Adrenal gland (tissue), 5 donors: ENCODE results near the gene SBK1.
"Not testable (repeated sequence)": the region's sequence is repeated elsewhere in the genome, so short reads cannot be mapped to it uniquely, and the experiment has no call there.

Experiments used
- CTCF ChIP-seq, 6 experiments: fragments of 450-650 bp in 4 of 6; fragments of 200-600 bp in 2 of 6; sonication (generic) in 1 of 6; IDR thresholded peaks; 1 replicate in 5 of 6; 2 replicates in 1 of 6; pipeline versions ENCODE4 v1.5.1 to v1.8.0; 2016 to 2021; ENCODE audit warnings: antibody characterized with exemption in 6 of 6, mild to moderate bottlenecking in 2 of 6, moderate library complexity in 1 of 6
- POLR2A ChIP-seq, 2 donors: fragments of 450-650 bp; IDR thresholded peaks; one replicate each; pipeline ENCODE4 v1.6.1; 2017; ENCODE audit warnings: antibody characterized with exemption in 2 of 2, mild to moderate bottlenecking in 2 of 2, moderate library complexity in 1 of 2
- donor health status: DM: no; HTN: no; CAD: no.

DNA sequence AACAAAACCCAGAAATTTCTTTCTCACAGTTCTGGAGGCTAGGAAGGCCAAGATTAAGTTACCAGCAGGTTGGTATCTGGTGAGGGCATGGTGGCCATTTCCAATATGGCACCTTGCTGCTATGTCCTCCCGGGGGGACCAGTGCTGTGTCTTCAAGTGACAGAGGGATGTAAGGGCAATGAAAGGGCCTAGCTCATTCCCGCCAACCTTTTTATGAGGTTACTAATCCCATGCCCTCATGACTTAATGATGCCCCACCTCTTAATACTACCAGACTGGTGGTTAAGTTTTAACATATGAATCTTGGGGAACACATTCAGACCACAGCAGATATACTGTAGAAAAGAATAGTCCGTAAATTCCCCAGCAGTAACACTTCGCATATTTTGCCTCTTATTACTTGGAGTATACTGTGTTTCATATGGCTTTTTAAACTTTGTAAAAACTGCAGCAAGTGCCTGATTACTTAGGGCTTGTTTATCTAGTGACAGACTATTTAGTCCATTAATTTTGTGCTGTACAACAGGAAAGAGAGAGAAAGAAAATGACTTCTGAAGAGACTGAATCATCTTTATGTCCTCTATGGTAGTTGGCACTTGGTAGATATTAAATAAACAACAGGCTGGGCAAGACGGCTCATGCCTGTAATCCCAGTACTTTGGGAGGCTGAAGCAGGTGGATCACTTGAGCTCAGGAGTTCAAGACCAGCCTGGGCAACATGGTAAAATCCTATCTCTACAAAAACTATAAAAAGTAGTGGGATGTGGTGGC lies 44.8 kb downstream of the SBK1 start:
- not testable (repeated sequence) for TF ChIP-seq CTCF, POLR2A (IDR thresholded peaks at IDR 0.05)
